ENCODE data around the gene NXPH4. TPM values are rescaled to one million over a fixed set of nuclear protein-coding genes. Genes with fewer than 3 reads are reported as not detected.

NXPH4 gene
- total RNA-seq, 4 donors from 2014 or later, result 7.1 to 26.0 (median 18.3) TPM

DNA sequence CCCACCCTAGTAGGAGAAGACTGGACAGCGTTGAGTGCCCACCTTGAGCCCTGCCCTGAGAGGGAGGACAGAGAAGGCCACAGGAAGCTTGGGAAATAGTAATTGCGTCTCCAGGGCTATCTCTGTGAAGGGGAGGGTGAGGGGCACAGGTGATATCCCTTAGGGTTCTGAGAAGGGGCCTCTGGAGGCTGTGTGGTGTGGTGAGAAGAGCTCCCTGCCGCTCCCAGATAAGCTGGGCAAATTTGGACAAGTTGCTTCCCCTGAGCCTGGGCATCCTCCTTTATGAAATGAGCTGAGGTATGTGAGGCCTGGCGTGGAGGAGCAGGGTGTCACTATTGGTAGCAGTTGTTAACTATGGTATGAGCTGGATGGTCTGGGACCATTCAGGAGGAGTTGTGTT is 45.7 kb upstream of the NXPH4 start:
- 59% methylated on average over 3 of the region's 4 CpGs for WGBS
- TF ChIP-seq POLR2AphosphoS5 (IDR thresholded peaks at IDR 0.05) (no peak), EP300 (IDR thresholded peaks at IDR 0.05) (no peak), POLR2A (IDR thresholded peaks at IDR 0.05) (no peak)
- TF ChIP-seq, protein P1, sequence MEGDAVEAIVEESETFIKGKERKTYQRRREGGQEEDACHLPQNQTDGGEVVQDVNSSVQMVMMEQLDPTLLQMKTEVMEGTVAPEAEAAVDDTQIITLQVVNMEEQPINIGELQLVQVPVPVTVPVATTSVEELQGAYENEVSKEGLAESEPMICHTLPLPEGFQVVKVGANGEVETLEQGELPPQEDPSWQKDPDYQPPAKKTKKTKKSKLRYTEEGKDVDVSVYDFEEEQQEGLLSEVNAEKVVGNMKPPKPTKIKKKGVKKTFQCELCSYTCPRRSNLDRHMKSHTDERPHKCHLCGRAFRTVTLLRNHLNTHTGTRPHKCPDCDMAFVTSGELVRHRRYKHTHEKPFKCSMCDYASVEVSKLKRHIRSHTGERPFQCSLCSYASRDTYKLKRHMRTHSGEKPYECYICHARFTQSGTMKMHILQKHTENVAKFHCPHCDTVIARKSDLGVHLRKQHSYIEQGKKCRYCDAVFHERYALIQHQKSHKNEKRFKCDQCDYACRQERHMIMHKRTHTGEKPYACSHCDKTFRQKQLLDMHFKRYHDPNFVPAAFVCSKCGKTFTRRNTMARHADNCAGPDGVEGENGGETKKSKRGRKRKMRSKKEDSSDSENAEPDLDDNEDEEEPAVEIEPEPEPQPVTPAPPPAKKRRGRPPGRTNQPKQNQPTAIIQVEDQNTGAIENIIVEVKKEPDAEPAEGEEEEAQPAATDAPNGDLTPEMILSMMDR (IDR thresholded peaks at IDR 0.05), result no peak
- no peaks in the 10 kb centered on the region for H3K9me3 ChIP-seq
- no peak overlapping the region for H3K27ac ChIP-seq
- H3K4me3 ChIP-seq, result no peak overlapping the region
- no peak for DNase-seq (ENCODE audit: low spot score in 2 of 2)
- H3K27me3 ChIP-seq, result no peaks in the 10 kb centered on the region
- peaks cover 50% of the 10 kb centered on the region for H3K36me3 ChIP-seq
- peaks cover 73% of the 10 kb centered on the region for H3K4me1 ChIP-seq

DNA sequence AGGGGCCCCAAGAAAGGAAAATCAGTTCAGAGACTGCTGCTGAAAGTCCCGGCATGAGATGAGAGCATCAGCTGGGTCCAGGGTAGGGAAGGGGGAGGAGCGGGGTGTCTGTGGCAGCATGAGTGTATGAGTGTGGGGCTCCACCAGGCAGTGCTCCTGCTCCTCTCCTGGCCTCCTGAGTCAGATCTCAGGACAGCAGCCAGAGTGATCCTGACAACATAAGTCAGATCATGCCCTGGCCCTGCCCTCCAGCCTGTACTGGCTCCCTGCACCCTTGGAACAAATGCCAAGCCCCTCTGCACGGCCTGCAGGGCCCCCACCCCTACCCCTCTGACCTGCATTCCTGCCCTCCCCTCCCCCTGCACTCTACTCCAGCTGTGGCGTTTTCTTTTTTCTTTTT is 44.9 kb upstream of the NXPH4 start:
- Histone ChIP-seq H3K36me3 (peaks cover 45% of the 10 kb centered on the region), H3K27me3 (no peaks in the 10 kb centered on the region), H3K27ac (peak overlapping the region; percentile 24), H3K4me3 (no peak overlapping the region), H3K9me3 (no peaks in the 10 kb centered on the region), H3K4me1 (peaks cover 73% of the 10 kb centered on the region)
- TF ChIP-seq POLR2AphosphoS5 (IDR thresholded peaks at IDR 0.05) (no peak), POLR2A (IDR thresholded peaks at IDR 0.05) (no peak), EP300 (IDR thresholded peaks at IDR 0.05) (no peak)
- TF ChIP-seq, protein P1 (IDR thresholded peaks at IDR 0.05), result no peak
- 34% methylated on average over 4 of the region's 4 CpGs for WGBS
- DNase-seq (ENCODE audit: low spot score in 2 of 2), result no peak

DNA sequence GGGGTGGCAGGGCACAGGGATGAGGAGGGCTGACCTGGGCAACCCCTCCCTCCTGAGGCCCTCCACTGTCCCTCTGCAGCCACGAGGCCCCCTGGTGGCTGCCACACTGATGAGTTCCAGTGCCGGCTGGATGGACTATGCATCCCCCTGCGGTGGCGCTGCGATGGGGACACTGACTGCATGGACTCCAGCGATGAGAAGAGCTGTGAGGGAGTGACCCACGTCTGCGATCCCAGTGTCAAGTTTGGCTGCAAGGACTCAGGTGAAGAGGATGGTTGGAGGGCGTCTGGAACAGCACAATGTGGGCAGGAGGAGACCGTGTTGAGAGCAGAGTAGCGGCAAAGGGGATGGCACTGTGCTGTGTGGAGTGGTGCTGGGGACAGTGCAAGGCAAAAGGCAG is 43.5 kb upstream of the NXPH4 start:
- no peak overlapping the region for H3K4me3 ChIP-seq
- no peak overlapping the region for H3K27ac ChIP-seq
- 71% methylated on average over 11 of the region's 11 CpGs for WGBS
- peaks cover 73% of the 10 kb centered on the region for H3K4me1 ChIP-seq
- H3K27me3 ChIP-seq, result no peaks in the 10 kb centered on the region
- no peak for DNase-seq (ENCODE audit: low spot score in 2 of 2)
- no peak for TF ChIP-seq EP300 (IDR thresholded peaks at IDR 0.05)
- TF ChIP-seq POLR2AphosphoS5 (IDR thresholded peaks at IDR 0.05), result no peak
- TF ChIP-seq, protein P1 (IDR thresholded peaks at IDR 0.05), result peak; percentile 16 to 36
- TF ChIP-seq POLR2A (IDR thresholded peaks at IDR 0.05), result no peak
- no peaks in the 10 kb centered on the region for H3K9me3 ChIP-seq
- peaks cover 46% of the 10 kb centered on the region for H3K36me3 ChIP-seq

DNA sequence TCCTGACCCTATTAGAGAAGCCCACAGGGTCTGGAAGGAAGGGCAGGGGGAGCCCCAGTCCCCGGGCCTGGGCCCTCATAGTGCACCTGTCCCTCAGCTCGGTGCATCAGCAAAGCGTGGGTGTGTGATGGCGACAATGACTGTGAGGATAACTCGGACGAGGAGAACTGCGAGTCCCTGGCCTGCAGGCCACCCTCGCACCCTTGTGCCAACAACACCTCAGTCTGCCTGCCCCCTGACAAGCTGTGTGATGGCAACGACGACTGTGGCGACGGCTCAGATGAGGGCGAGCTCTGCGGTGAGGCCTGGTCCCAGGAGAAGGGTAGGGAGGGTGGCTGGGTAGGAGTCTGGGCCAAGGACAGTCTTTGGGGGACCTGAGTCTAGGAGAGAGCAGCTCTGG is 42.9 kb upstream of the NXPH4 start:
- H3K36me3 ChIP-seq, result peaks cover 46% of the 10 kb centered on the region
- no peaks in the 10 kb centered on the region for H3K9me3 ChIP-seq
- H3K27me3 ChIP-seq, result no peaks in the 10 kb centered on the region
- no peak overlapping the region for H3K27ac ChIP-seq
- DNase-seq (ENCODE audit: low spot score in 2 of 2), result no peak
- WGBS, result no CpG with 5 or more reads among the region's 14 CpGs
- TF ChIP-seq, protein P1 (IDR thresholded peaks at IDR 0.05), result no peak
- TF ChIP-seq POLR2A (IDR thresholded peaks at IDR 0.05) (no peak), POLR2AphosphoS5 (IDR thresholded peaks at IDR 0.05) (no peak), EP300 (IDR thresholded peaks at IDR 0.05) (no peak)
- peaks cover 73% of the 10 kb centered on the region for H3K4me1 ChIP-seq
- H3K4me3 ChIP-seq, result no peak overlapping the region

DNA sequence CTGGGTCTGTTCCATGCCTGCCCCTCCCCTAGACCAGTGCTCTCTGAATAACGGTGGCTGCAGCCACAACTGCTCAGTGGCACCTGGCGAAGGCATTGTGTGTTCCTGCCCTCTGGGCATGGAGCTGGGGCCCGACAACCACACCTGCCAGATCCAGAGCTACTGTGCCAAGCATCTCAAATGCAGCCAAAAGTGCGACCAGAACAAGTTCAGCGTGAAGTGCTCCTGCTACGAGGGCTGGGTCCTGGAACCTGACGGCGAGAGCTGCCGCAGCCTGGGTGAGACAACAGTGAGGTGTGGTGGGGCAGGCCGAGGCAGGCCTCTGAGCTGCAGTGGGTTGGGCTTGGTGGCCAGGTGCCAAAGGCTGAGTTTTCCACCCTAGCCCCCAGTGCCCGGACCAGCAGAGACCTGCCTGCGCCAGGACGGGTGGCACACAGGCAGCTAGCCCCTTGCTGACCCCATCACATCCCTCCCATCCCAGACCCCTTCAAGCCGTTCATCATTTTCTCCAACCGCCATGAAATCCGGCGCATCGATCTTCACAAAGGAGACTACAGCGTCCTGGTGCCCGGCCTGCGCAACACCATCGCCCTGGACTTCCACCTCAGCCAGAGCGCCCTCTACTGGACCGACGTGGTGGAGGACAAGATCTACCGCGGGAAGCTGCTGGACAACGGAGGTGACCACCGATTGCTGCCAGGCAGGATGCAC is 41.0 kb upstream of the NXPH4 start:
- peak overlapping the region; percentile 54 for H3K27ac ChIP-seq
- no peak overlapping the region for H3K4me3 ChIP-seq
- 38% methylated on average over 18 of the region's 29 CpGs for WGBS
- H3K36me3 ChIP-seq, result peaks cover 51% of the 10 kb centered on the region
- TF ChIP-seq, protein P1 (IDR thresholded peaks at IDR 0.05), result peak; percentile 55 to 72
- TF ChIP-seq POLR2AphosphoS5 (IDR thresholded peaks at IDR 0.05), result peak in 2 of 3 donors; percentile 9 to 68
- no peak for TF ChIP-seq POLR2A (IDR thresholded peaks at IDR 0.05)
- no peak for TF ChIP-seq EP300 (IDR thresholded peaks at IDR 0.05)
- no peaks in the 10 kb centered on the region for H3K27me3 ChIP-seq
- no peaks in the 10 kb centered on the region for H3K9me3 ChIP-seq
- H3K4me1 ChIP-seq, result peaks cover 62% of the 10 kb centered on the region
- peak; percentile 93 for DNase-seq (ENCODE audit: low spot score in 2 of 2)

All from suprapubic skin (tissue), 4 donors.